Kidney epithelial cell (primary cell): ENCODE results near the gene LRP1. TPM values are rescaled to one million over a fixed set of nuclear protein-coding genes. Genes with fewer than 3 reads are reported as not detected.

Experiments used
- DNase-seq: peaks from one replicate; pipeline ENCODE4 v3.0.0-alpha.2; 2010; ENCODE audit warnings: low read depth
- H3K27me3 ChIP-seq: 2 replicates; pipeline ENCODE4 v1.6.0; 2011; ENCODE audit warnings: low read length; ENCODE audit not compliant: control insufficient read depth, insufficient read depth
- H3K36me3 ChIP-seq: 2 replicates; pipeline ENCODE4 v1.5.1; 2011; ENCODE audit warnings: low read length; ENCODE audit not compliant: control insufficient read depth, insufficient read depth
- H3K4me3 ChIP-seq: 2 replicates; pipeline ENCODE4 v1.5.1; 2011; ENCODE audit warnings: low read depth, mild to moderate bottlenecking, control low read depth, low read length
- total RNA-seq: library from RNA; depleted of rRNA; stranded (reverse); fragments of >200 nt; gene quantifications from 2 replicates; pipeline ENCODE4 v1.2.3, GENCODE V29; 2015
- TF ChIP-seq, protein P1 (sequence below): IDR thresholded peaks from 2 replicates; pipeline ENCODE4 v1.5.1; 2011; ENCODE audit warnings: mild to moderate bottlenecking, moderate library complexity, low read length, control low read depth, inconsistent platforms; ENCODE audit not compliant: insufficient read depth, poor library complexity, severe bottlenecking

Gene LRP1
- total RNA-seq, 1 donor from 2014 or later, result 40.2 TPM

DNA sequence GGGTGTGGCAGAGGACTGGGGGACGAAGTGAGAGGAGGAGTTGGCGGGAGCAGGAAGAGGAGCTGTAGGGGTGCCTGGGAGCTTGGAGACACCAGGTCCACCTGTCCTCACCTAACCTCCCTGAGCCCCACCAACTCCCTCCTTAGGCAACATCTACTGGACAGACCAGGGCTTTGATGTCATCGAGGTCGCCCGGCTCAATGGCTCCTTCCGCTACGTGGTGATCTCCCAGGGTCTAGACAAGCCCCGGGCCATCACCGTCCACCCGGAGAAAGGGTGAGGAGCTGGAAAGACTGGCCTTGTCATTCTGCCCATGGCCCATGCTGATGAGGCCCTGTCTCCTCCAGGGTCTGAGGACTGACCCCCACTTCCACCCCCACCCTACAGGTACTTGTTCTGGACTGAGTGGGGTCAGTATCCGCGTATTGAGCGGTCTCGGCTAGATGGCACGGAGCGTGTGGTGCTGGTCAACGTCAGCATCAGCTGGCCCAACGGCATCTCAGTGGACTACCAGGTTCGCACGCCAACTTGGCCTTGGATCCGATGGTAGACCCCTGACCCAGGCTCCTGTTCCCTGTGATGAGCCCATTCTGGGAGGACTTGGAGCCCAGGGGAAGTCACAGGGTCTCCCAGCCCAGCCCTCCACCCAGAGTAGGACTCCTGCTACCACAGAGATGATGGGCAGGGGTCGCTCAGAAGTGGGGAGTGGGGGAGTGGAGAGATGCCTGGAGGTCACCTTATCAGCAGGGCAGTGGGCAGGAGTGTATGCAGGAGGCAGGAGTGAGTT lies 55.8 kb downstream of the LRP1 start:
- TF ChIP-seq, protein P1, sequence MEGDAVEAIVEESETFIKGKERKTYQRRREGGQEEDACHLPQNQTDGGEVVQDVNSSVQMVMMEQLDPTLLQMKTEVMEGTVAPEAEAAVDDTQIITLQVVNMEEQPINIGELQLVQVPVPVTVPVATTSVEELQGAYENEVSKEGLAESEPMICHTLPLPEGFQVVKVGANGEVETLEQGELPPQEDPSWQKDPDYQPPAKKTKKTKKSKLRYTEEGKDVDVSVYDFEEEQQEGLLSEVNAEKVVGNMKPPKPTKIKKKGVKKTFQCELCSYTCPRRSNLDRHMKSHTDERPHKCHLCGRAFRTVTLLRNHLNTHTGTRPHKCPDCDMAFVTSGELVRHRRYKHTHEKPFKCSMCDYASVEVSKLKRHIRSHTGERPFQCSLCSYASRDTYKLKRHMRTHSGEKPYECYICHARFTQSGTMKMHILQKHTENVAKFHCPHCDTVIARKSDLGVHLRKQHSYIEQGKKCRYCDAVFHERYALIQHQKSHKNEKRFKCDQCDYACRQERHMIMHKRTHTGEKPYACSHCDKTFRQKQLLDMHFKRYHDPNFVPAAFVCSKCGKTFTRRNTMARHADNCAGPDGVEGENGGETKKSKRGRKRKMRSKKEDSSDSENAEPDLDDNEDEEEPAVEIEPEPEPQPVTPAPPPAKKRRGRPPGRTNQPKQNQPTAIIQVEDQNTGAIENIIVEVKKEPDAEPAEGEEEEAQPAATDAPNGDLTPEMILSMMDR, result no peak
- H3K27me3 ChIP-seq, result no peaks in the 10 kb centered on the region
- peaks cover 2% of the 10 kb centered on the region for H3K36me3 ChIP-seq
- H3K4me3 ChIP-seq, result no peak overlapping the region
- DNase-seq, result no peak

DNA sequence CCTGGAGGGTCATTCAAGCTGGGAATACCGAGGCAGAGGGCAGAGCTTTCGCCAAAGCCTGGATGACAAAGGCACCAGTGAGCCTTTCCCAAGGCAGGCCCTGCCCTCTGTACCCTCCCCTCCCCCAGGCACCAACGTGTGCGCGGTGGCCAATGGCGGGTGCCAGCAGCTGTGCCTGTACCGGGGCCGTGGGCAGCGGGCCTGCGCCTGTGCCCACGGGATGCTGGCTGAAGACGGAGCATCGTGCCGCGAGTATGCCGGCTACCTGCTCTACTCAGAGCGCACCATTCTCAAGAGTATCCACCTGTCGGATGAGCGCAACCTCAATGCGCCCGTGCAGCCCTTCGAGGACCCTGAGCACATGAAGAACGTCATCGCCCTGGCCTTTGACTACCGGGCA lies 57.1 kb downstream of the LRP1 start:
- H3K36me3 ChIP-seq, result peaks cover 2% of the 10 kb centered on the region
- H3K4me3 ChIP-seq, result no peak overlapping the region
- H3K27me3 ChIP-seq, result no peaks in the 10 kb centered on the region
- DNase-seq, result no peak
- TF ChIP-seq, protein P1, result no peak

DNA sequence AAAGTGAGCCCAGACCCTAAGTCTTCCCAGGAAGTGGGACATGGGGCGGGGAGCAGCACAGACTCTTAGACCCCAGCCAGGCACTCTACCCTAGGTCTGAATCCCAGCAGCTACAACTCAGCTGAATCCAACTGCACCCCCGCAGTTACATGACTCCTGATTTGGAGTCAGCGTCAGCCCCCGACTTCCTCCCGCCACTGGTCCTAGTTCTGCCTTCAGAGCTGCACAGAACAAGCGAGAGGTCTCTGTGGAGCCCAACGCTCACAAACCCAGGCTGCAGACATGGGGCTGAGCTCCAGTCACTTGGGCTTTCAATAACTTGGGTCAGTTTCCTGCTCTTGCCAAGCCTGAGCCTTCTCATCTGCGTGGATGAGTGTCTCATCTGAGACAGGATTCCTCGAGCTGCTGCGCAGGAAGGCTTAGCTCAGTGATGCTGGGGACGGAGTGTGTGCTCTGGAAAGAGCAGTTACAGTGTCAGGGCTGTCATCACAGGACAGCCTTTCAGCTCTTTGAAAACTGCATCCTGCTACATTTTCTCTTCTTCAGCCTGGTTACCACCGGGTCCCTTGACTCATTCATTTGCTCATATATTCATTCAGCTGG lies 57.7 kb downstream of the LRP1 start:
- H3K27me3 ChIP-seq, result no peaks in the 10 kb centered on the region
- TF ChIP-seq, protein P1, result no peak
- H3K4me3 ChIP-seq, result no peak overlapping the region
- peaks cover 2% of the 10 kb centered on the region for H3K36me3 ChIP-seq
- DNase-seq, result no peak

DNA sequence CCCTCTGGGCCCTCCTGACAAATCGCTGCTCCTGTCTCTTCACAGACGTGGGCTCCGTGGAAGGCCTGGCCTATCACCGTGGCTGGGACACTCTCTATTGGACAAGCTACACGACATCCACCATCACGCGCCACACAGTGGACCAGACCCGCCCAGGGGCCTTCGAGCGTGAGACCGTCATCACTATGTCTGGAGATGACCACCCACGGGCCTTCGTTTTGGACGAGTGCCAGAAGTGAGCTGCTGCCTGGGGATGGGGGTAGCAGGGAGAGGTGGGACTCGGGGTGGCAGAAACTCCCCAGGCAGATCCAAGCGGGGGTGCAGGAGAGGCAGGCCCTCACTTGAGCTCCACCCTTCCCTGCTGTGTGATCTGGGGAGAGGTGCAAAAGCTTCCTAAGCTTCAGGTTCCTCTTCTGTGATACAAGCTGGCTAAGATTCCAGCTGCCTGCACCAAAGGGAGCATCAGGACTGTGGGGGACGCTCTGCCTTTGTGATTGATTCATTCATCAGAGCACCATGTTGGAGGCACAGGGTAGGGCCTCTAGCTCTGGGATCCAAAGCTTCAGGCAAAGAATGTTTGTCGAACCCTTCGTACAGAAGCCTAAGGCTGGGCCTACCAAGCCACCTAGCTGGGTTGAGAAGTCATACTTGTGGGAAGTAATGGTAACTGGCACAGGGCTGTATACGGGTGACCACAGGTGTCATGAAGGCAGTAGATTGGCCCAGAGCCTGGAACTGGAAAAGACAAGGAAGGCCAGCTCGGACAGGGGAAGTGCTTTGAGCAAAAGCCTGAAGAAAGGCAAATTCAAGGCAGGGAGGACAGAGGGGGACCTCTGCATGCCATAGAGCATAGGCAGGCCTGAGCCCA lies 59.2 kb downstream of the LRP1 start:
- H3K27me3 ChIP-seq, result no peaks in the 10 kb centered on the region
- TF ChIP-seq, protein P1, result no peak
- no peak overlapping the region for H3K4me3 ChIP-seq
- no peak for DNase-seq
- peaks cover 2% of the 10 kb centered on the region for H3K36me3 ChIP-seq

DNA sequence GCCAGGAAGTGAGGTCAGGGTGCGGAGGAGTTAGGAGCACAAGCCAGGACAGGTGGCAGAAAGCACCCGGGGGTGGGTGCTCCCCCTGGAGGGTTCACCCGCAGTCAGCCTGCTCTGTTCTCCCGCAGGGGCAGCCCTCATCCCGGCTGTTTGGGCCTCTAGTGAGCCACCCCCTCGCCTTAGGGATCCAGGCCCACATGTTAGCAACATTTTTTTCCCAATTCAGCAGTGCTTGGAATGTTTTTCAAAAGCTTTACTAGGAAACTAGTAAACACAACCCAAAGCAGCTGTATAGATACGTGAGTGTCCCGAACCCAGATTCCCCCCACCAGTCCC lies 59.8 kb downstream of the LRP1 start:
- DNase-seq, result no peak
- Histone ChIP-seq H3K27me3 (no peaks in the 10 kb centered on the region), H3K36me3 (peaks cover 2% of the 10 kb centered on the region), H3K4me3 (no peak overlapping the region)
- TF ChIP-seq, protein P1, result no peak
